Neural progenitor cell (in vitro differentiated cells): ENCODE data around the gene GCNT4. TPM values are rescaled to one million over a fixed set of nuclear protein-coding genes. Genes with fewer than 3 reads are reported as not detected.

ENCODE experiments used
- DNase-seq: peaks from one replicate; pipeline ENCODE4 v3.0.0-alpha.2; 2016; ENCODE audit warnings: low spot score
- H2AFZ ChIP-seq: fragments of 200-600 bp; sonication (generic); replicated peaks from 2 replicates; pipeline ENCODE4 v1.6.1; 2016; ENCODE audit warnings: antibody characterized with exemption
- H3F3A ChIP-seq: fragments of 200-600 bp; sonication (generic); 2 replicates; pipeline ENCODE4 v1.6.1; 2016; ENCODE audit warnings: antibody characterized with exemption, low read depth
- H3K27ac ChIP-seq: fragments of 200-600 bp; sonication (generic); 2 replicates; pipeline ENCODE4 v1.5.1; 2016; ENCODE audit warnings: mild to moderate bottlenecking
- H3K27me3 ChIP-seq: fragments of 200-600 bp; sonication (generic); 2 replicates; pipeline ENCODE4 v1.6.1; 2016; ENCODE audit warnings: mild to moderate bottlenecking, moderate library complexity
- H3K36me3 ChIP-seq: fragments of 200-600 bp; sonication (generic); 2 replicates; pipeline ENCODE4 v1.5.1; 2016
- H3K4me1 ChIP-seq: fragments of 200-600 bp; sonication (generic); 2 replicates; pipeline ENCODE4 v1.6.1; 2016; ENCODE audit warnings: mixed run types
- H3K4me2 ChIP-seq: fragments of 200-600 bp; sonication (generic); 2 replicates; pipeline ENCODE4 v1.6.1; 2016
- H3K4me3 ChIP-seq: fragments of 200-600 bp; sonication (generic); 2 replicates; pipeline ENCODE4 v1.5.1; 2016
- H3K79me2 ChIP-seq: fragments of 200-600 bp; sonication (generic); 2 replicates; pipeline ENCODE4 v1.6.1; 2016; ENCODE audit warnings: low read depth
- H3K9ac ChIP-seq: fragments of 200-600 bp; sonication (generic); 2 replicates; pipeline ENCODE4 v1.6.1; 2016
- H3K9me3 ChIP-seq: fragments of 200-600 bp; sonication (generic); 2 replicates; pipeline ENCODE4 v1.5.1; 2016; ENCODE audit warnings: low read depth
- H4K20me1 ChIP-seq: fragments of 200-600 bp; sonication (generic); 2 replicates; pipeline ENCODE4 v1.6.1; 2016; ENCODE audit warnings: low read depth
- H3K27ac Mint-ChIP-seq: 3 replicates; pipeline ENCODE4 v1.8.0; 2021; ENCODE audit warnings: mixed read lengths
- H3K27me3 Mint-ChIP-seq: 2 replicates; pipeline ENCODE4 v1.8.0; 2022; ENCODE audit warnings: low read depth, mild to moderate bottlenecking, inconsistent platforms, moderate library complexity, mixed read lengths; ENCODE audit not compliant: insufficient read depth
- H3K36me3 Mint-ChIP-seq: 3 replicates; pipeline ENCODE4 v1.8.0; 2021; ENCODE audit warnings: mixed read lengths
- H3K4me1 Mint-ChIP-seq: 3 replicates; pipeline ENCODE4 v1.8.0; 2021; ENCODE audit warnings: mixed read lengths
- H3K4me3 Mint-ChIP-seq: 3 replicates; pipeline ENCODE4 v1.8.0; 2021; ENCODE audit warnings: mild to moderate bottlenecking, moderate library complexity, mixed read lengths
- H3K9me3 Mint-ChIP-seq: 3 replicates; pipeline ENCODE4 v1.8.0; 2020; ENCODE audit warnings: mixed read lengths
- EZH2 ChIP-seq: fragments of 200-600 bp; sonication (generic); IDR thresholded peaks from 2 replicates; pipeline ENCODE4 v1.6.1; 2017; ENCODE audit warnings: antibody characterized with exemption, mild to moderate bottlenecking, moderate library complexity
- EZH2phosphoT487 ChIP-seq: fragments of 200-600 bp; sonication (generic); IDR thresholded peaks from 2 replicates; pipeline ENCODE4 v1.6.1; 2017; ENCODE audit warnings: antibody characterized with exemption
- total RNA-seq: library from RNA; depleted of rRNA; stranded (reverse); fragments of >200 nt; gene quantifications from 2 replicates; pipeline ENCODE4 v1.2.3, GENCODE V29; 2015; ENCODE audit warnings: low replicate concordance
- TF ChIP-seq, protein P1 (sequence below): fragments of 200-600 bp; sonication (generic); IDR thresholded peaks from 2 replicates; pipeline ENCODE4 v1.5.1; 2017; ENCODE audit warnings: antibody characterized with exemption, mild to moderate bottlenecking

GCNT4 gene
- total RNA-seq, 1 donor from 2014 or later, result 0.17 TPM

DNA sequence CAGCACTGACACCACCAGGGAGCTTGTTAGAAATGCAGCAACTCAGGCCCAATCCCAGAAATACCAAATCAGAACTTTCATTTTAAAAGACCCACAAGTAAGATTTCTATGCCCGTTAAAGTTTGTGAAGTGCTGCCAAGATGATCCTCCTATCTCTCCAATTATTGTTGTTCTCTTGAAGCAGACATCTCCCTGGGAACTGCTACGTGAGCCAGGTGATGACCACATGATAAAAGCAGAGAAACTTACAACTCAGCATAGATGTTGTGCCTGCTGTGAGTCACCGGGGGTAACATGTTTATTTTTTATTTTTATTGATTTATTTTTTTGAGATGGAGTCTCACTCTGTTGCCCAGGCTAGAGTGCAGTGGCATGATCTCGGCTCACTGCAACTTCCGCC lies 34.4 kb downstream of the GCNT4 start:
- no peaks in the 10 kb centered on the region for H3K79me2 ChIP-seq
- no peak overlapping the region for H2AFZ ChIP-seq
- no peak for TF ChIP-seq EZH2
- TF ChIP-seq, protein P1, sequence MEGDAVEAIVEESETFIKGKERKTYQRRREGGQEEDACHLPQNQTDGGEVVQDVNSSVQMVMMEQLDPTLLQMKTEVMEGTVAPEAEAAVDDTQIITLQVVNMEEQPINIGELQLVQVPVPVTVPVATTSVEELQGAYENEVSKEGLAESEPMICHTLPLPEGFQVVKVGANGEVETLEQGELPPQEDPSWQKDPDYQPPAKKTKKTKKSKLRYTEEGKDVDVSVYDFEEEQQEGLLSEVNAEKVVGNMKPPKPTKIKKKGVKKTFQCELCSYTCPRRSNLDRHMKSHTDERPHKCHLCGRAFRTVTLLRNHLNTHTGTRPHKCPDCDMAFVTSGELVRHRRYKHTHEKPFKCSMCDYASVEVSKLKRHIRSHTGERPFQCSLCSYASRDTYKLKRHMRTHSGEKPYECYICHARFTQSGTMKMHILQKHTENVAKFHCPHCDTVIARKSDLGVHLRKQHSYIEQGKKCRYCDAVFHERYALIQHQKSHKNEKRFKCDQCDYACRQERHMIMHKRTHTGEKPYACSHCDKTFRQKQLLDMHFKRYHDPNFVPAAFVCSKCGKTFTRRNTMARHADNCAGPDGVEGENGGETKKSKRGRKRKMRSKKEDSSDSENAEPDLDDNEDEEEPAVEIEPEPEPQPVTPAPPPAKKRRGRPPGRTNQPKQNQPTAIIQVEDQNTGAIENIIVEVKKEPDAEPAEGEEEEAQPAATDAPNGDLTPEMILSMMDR, result no peak
- no peak for TF ChIP-seq EZH2phosphoT487
- no peak overlapping the region for H3K9ac ChIP-seq
- peaks cover 6% of the 10 kb centered on the region for H3K9me3 Mint-ChIP-seq
- H3K4me1 ChIP-seq, result no peaks in the 10 kb centered on the region
- no peak overlapping the region for H3K4me3 Mint-ChIP-seq
- no peaks in the 10 kb centered on the region for H3K36me3 ChIP-seq
- H3K27ac ChIP-seq, result no peak overlapping the region
- no peak overlapping the region for H3K27ac Mint-ChIP-seq
- no peaks in the 10 kb centered on the region for H3K9me3 ChIP-seq
- DNase-seq, result no peak
- no peak overlapping the region for H3K4me2 ChIP-seq
- H3K36me3 Mint-ChIP-seq, result no peaks in the 10 kb centered on the region
- no peaks in the 10 kb centered on the region for H3K27me3 ChIP-seq
- H4K20me1 ChIP-seq, result no peaks in the 10 kb centered on the region
- no peak overlapping the region for H3K4me3 ChIP-seq
- H3K4me1 Mint-ChIP-seq, result peaks cover 2% of the 10 kb centered on the region
- H3F3A ChIP-seq, result no peaks in the 10 kb centered on the region
- H3K27me3 Mint-ChIP-seq, result no peaks in the 10 kb centered on the region

DNA sequence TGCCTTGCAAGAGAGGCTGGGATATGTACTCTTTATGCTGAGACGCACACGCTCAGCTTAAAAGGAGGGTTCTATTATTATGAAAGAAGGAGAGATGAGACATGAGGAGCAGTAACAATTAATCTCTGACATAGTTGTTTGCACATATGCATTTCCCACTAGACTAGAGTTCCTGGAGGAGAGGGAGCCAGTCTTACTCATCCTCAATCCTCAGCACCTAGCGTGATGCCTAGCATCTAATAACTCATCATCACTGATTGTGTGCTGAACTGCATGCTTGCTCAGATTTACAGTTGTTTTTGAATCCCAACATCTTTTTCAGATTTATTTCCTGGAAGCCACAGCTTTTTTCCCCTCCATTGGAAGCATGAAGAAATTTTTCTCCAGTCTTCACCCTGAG lies 35.5 kb downstream of the GCNT4 start:
- no peak for DNase-seq
- Mint-ChIP-seq H3K27me3 (no peaks in the 10 kb centered on the region), H3K4me1 (peaks cover 2% of the 10 kb centered on the region), H3K9me3 (peaks cover 6% of the 10 kb centered on the region), H3K27ac (no peak overlapping the region), H3K4me3 (no peak overlapping the region), H3K36me3 (no peaks in the 10 kb centered on the region)
- H3K4me2 ChIP-seq, result no peak overlapping the region
- H3F3A ChIP-seq, result no peaks in the 10 kb centered on the region
- H3K27ac ChIP-seq, result no peak overlapping the region
- H4K20me1 ChIP-seq, result no peaks in the 10 kb centered on the region
- no peaks in the 10 kb centered on the region for H3K9me3 ChIP-seq
- TF ChIP-seq EZH2, result no peak
- H3K4me3 ChIP-seq, result no peak overlapping the region
- H3K9ac ChIP-seq, result no peak overlapping the region
- H3K27me3 ChIP-seq, result no peaks in the 10 kb centered on the region
- no peaks in the 10 kb centered on the region for H3K4me1 ChIP-seq
- no peak overlapping the region for H2AFZ ChIP-seq
- H3K79me2 ChIP-seq, result no peaks in the 10 kb centered on the region
- H3K36me3 ChIP-seq, result no peaks in the 10 kb centered on the region

DNA sequence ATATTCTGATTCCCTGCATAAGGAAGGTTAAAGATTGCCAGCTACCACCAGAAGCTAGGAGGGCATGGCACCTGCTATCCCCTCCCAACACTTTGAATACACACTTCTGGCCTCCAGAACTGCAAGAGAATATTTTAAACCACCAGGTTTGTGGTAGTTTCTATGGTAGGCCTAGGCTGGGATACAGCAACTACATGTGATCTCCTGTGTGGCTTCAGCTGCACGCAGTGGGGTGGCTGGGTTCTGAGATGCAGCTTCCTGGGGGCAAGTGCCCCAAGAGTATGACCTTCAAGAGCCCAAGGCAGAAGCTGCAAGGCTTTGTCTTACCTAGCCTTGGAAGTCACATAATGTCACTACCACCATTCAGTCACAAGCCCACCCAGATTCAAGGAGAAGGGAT lies 39.6 kb downstream of the GCNT4 start:
- no peak for DNase-seq
- Histone ChIP-seq H3K27me3 (no peaks in the 10 kb centered on the region), H3K27ac (no peak overlapping the region), H3K36me3 (no peaks in the 10 kb centered on the region), H3K4me1 (no peaks in the 10 kb centered on the region), H3F3A (no peaks in the 10 kb centered on the region), H3K79me2 (no peaks in the 10 kb centered on the region), H2AFZ (no peak overlapping the region), H3K4me2 (no peak overlapping the region), H4K20me1 (no peaks in the 10 kb centered on the region), H3K9me3 (no peaks in the 10 kb centered on the region), H3K9ac (no peak overlapping the region), H3K4me3 (no peak overlapping the region)
- H3K9me3 Mint-ChIP-seq, result peaks cover 6% of the 10 kb centered on the region
- no peaks in the 10 kb centered on the region for H3K27me3 Mint-ChIP-seq
- H3K4me3 Mint-ChIP-seq, result no peak overlapping the region
- peaks cover 4% of the 10 kb centered on the region for H3K4me1 Mint-ChIP-seq
- TF ChIP-seq EZH2, result no peak
- TF ChIP-seq, protein P1, result no peak
- no peak for TF ChIP-seq EZH2phosphoT487
- no peaks in the 10 kb centered on the region for H3K36me3 Mint-ChIP-seq
- no peak overlapping the region for H3K27ac Mint-ChIP-seq

DNA sequence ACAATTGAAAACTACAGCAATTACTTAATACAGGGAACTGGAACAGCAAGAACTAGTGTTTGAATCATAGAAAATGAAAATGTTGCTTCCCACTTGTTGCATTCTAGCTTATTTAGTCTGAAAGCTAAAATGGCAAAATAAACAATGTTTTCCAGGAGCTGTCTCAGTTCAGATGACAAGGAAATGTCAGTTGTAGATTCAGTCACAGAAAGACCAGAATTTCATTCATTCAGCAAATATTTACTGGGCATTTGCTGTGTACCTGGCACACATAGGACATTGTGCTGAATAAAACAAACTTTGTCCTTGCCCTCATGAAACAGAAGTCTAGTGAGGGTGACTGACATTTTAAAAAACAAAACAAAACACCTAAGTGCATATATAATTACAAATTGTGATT lies 41.5 kb downstream of the GCNT4 start:
- TF ChIP-seq EZH2phosphoT487 (no peak), EZH2 (no peak)
- TF ChIP-seq, protein P1, result no peak
- H3K27me3 ChIP-seq, result no peaks in the 10 kb centered on the region
- no peak overlapping the region for H2AFZ ChIP-seq
- no peak for DNase-seq
- no peaks in the 10 kb centered on the region for H3K9me3 ChIP-seq
- H3K36me3 ChIP-seq, result no peaks in the 10 kb centered on the region
- H3K27ac ChIP-seq, result no peak overlapping the region
- Mint-ChIP-seq H3K4me3 (no peak overlapping the region), H3K36me3 (no peaks in the 10 kb centered on the region), H3K27ac (no peak overlapping the region), H3K9me3 (peaks cover 10% of the 10 kb centered on the region), H3K4me1 (peaks cover 10% of the 10 kb centered on the region), H3K27me3 (no peaks in the 10 kb centered on the region)
- no peaks in the 10 kb centered on the region for H3K79me2 ChIP-seq
- no peaks in the 10 kb centered on the region for H3K4me1 ChIP-seq
- H3K4me3 ChIP-seq, result no peak overlapping the region
- no peaks in the 10 kb centered on the region for H4K20me1 ChIP-seq
- H3F3A ChIP-seq, result no peaks in the 10 kb centered on the region
- no peak overlapping the region for H3K4me2 ChIP-seq
- no peak overlapping the region for H3K9ac ChIP-seq
